ENCODE measurements around the gene KIF26A.

Gene KIF26A

DNA sequence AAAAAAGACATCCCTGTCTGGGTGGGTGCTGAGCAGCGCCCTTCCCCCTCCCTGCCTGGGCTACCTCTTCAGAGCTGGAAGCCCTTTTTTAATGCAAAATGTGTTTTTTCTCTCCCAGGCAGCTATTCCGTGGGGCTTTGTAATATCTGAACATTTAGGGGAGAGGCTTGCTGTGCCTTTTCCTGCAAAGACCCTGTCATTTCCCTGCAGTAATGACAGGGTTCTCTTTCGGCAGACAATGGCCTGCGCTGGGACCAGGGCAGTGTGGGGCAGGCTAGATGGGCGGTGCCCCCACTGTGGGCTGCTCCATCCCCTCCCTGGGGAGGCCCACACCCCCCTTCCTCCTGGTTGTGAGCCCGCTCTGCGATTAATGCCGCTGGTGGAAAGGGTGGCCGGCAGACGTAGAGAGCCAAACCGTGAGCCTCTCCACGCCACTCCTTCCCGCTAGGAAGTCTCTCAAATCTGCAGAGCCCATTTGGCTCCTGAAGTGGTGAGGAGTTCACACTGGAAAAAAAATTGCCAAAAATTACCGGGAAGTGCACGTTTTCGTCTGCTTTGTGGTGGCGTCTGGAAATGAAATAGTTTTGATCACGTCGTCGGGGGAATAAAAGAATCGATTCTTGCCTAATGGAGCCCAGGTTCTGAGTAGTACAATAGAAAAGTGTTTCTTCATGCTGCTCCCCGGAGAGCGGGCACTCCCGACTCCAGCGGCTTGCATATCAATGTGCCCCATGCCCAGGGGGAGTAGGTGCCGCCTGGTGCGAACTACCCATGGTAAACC, 31.5 kb downstream of the KIF26A start:
- DNase-seq (ENCODE audit: low spot score): no peak
- no peak for TF ChIP-seq CTCF (IDR thresholded peaks at IDR 0.05; ENCODE audit: extremely low read depth, missing control alignments)

DNA sequence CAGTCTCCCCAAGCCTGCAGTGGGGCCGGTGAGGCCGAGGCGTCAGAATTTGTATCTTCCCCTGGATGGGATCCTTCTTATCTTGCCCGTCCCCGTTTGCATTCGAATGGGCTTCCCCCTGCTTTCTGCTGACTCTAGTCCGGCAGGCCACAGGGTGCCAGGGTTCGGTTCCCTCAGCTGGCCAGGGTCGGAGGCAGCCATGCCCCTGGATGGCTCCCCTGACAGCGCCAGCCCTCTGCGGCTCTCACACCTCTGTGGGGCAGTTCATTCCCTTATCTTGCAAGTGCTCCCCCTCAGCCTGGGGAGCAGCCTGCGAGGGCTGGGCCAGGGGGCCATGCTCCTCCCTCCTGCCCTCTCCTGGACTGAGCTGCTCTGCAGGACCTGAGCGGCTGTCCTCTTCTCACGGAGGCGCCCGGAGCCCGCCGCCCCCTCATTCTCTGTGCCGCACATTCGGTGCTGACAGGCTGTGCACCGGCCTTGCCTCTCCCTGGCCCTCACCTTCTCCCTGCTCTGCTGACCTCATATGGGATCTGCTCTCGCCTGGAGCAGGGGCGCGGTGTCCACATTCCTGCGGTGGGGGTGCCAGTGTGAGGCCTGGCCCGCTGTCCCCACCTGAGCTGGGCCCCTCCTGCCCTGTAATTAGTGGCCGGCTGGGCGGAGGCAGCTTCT, 32.8 kb downstream of the KIF26A start:
- DNase-seq (ENCODE audit: low spot score): no peak

GRCh38 chr14:104171895-104172294, 33.5 kb downstream of the KIF26A start:
- no peak for TF ChIP-seq CTCF (IDR thresholded peaks at IDR 0.05; ENCODE audit: extremely low read depth, missing control alignments)
- no peak for DNase-seq (ENCODE audit: low spot score)

More for the DNA sequence above, 32.8 kb downstream of the KIF26A start:
- no peak for TF ChIP-seq CTCF (IDR thresholded peaks at IDR 0.05; ENCODE audit: extremely low read depth, missing control alignments)

GRCh38 chr14:104172349-104172748, 34.0 kb downstream of the KIF26A start:
- TF ChIP-seq CTCF (IDR thresholded peaks at IDR 0.05; ENCODE audit: extremely low read depth, missing control alignments): no peak
- no peak for DNase-seq (ENCODE audit: low spot score)

DNA sequence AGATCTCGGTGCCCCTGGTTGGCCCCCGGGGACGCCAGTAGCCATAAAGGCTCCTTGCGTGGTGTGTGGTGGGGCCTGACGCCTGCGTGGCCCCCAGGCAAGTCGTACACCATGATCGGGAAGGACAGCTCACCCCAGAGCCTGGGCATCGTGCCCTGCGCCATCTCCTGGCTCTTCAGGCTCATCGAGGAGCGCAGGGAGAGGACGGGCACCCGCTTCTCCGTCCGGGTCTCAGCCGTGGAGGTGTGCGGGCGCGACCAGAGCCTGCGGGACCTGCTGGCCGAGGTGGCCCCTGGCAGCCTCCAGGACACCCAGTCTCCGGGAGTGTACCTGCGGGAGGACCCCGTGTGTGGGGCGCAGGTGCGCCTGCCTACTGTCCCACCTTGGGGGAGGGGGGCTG, 34.5 kb downstream of the KIF26A start:
- DNase-seq (ENCODE audit: low spot score): no peak
- no peak for TF ChIP-seq CTCF (IDR thresholded peaks at IDR 0.05; ENCODE audit: extremely low read depth, missing control alignments)

GRCh38 chr14:104174051-104174450, 35.7 kb downstream of the KIF26A start:
- TF ChIP-seq CTCF (IDR thresholded peaks at IDR 0.05; ENCODE audit: extremely low read depth, missing control alignments): no peak
- no peak for DNase-seq (ENCODE audit: low spot score)

DNA sequence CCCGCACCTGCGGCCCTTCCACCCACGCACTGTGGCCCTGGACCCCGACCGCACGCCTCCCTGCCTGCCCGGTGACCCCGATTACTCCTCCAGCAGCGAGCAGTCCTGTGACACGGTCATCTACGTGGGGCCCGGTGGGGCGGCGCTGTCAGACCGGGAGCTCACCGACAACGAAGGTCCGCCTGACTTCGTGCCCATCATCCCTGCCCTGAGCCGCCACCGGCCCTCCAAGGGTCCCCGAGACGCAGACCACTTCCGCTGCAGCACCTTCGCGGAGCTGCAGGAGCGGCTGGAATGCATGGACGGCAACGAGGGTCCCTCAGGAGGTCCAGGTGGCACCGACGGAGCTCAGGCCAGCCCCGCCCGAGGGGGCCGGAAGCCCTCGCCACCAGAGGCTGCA, 36.7 kb downstream of the KIF26A start:
- DNase-seq (ENCODE audit: low spot score): no peak
- no peak for TF ChIP-seq CTCF (IDR thresholded peaks at IDR 0.05; ENCODE audit: extremely low read depth, missing control alignments)
